Hepatocyte (in vitro differentiated cells): ENCODE measurements around the gene IKZF2.

Source experiments
- EZH2 ChIP-seq: fragments of 200-600 bp; sonication (generic); IDR thresholded peaks from 2 replicates; pipeline ENCODE4 v1.6.1; 2016; ENCODE audit warnings: antibody characterized with exemption, mild to moderate bottlenecking, borderline replicate concordance
- EZH2phosphoT487 ChIP-seq: fragments of 200-600 bp; sonication (generic); IDR thresholded peaks from one replicate; pipeline ENCODE4 v1.6.1; 2018; ENCODE audit warnings: antibody characterized with exemption, mild to moderate bottlenecking, low read depth, moderate library complexity; ENCODE audit not compliant: unreplicated experiment, severe bottlenecking
- TF ChIP-seq, protein P1 (sequence below): fragments of 200-600 bp; sonication (generic); IDR thresholded peaks from 2 replicates; pipeline ENCODE4 v1.5.1; 2016; ENCODE audit warnings: antibody characterized with exemption, mild to moderate bottlenecking; ENCODE audit not compliant: poor library complexity

DNA sequence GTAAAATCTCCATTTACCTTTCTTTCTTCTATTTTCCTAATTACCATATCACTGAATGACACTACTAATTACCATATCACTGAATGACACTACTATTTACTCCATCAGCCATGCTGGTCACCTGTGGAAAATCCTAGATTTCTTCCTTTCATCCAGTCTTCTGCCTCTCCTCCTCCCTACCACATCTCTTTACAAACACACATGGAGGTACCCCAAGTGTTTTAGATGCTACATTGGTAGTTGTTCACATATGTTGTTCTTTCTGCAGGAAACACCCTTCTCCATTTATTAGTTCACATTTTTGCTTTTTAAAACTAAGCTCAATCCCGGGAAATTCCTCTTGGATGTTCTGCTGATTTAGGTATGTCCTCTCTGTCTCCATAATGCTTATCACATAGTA is 134.0 kb downstream of the IKZF2 start:
- TF ChIP-seq, protein P1, sequence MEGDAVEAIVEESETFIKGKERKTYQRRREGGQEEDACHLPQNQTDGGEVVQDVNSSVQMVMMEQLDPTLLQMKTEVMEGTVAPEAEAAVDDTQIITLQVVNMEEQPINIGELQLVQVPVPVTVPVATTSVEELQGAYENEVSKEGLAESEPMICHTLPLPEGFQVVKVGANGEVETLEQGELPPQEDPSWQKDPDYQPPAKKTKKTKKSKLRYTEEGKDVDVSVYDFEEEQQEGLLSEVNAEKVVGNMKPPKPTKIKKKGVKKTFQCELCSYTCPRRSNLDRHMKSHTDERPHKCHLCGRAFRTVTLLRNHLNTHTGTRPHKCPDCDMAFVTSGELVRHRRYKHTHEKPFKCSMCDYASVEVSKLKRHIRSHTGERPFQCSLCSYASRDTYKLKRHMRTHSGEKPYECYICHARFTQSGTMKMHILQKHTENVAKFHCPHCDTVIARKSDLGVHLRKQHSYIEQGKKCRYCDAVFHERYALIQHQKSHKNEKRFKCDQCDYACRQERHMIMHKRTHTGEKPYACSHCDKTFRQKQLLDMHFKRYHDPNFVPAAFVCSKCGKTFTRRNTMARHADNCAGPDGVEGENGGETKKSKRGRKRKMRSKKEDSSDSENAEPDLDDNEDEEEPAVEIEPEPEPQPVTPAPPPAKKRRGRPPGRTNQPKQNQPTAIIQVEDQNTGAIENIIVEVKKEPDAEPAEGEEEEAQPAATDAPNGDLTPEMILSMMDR, result no peak
- TF ChIP-seq EZH2phosphoT487 (no peak), EZH2 (no peak)
